Prostate gland (tissue), 2 donors: Measurements from ENCODE around the gene HDAC3.

Experiments used
- CTCF ChIP-seq, 4 experiments: fragments of 200-600 bp in 2 of 4; fragments of 450-650 bp in 2 of 4; sonication (generic) in 2 of 4; IDR thresholded peaks; 1 replicate in 3 of 4; 2 replicates in 1 of 4; pipeline ENCODE4 v1.5.1; 2016 to 2019; ENCODE audit warnings: antibody characterized with exemption in 4 of 4, mild to moderate bottlenecking in 2 of 4, moderate library complexity in 2 of 4
- POLR2A ChIP-seq: fragments of 450-650 bp; IDR thresholded peaks from one replicate; pipeline ENCODE4 v1.6.1; 2016; ENCODE audit warnings: antibody characterized with exemption, mild to moderate bottlenecking

- TF ChIP-seq POLR2A (no peak), CTCF (IDR thresholded peaks at IDR 0.05) (no peak)
Measured at GRCh38 chr5:141638771-141639170, 2.1 kb upstream of the HDAC3 start.
